ENCODE measurements around the gene ANKRD60. TPM values are rescaled to one million over a fixed set of nuclear protein-coding genes. Genes with fewer than 3 reads are reported as not detected.

The ANKRD60 gene
- total RNA-seq, 2 experiments from 2014 or later, result not detected

- no peaks in the 10 kb centered on the region for H3K9me3 Mint-ChIP-seq
- H3K27ac Mint-ChIP-seq, result no peak overlapping the region
- H3K4me1 Mint-ChIP-seq, result peaks cover 30% of the 10 kb centered on the region
- ChIA-PET CTCF (interaction anchor here (3.0 kb wide), 1 partner anchor 413 kb away, joined by 9 read pairs; the partner anchor contains the start of gene STX16), POLR2A (no interaction called here)
- H3K36me3 Mint-ChIP-seq (ENCODE audit: low read depth), result peaks cover 12% of the 10 kb centered on the region
- no peak for DNase-seq
- peaks cover 4% of the 10 kb centered on the region for H3K27me3 Mint-ChIP-seq
- no peak overlapping the region for H3K4me3 Mint-ChIP-seq
Measured at GRCh38 chr20:58239216-58239615, 10.8 kb upstream of the ANKRD60 start.

DNA sequence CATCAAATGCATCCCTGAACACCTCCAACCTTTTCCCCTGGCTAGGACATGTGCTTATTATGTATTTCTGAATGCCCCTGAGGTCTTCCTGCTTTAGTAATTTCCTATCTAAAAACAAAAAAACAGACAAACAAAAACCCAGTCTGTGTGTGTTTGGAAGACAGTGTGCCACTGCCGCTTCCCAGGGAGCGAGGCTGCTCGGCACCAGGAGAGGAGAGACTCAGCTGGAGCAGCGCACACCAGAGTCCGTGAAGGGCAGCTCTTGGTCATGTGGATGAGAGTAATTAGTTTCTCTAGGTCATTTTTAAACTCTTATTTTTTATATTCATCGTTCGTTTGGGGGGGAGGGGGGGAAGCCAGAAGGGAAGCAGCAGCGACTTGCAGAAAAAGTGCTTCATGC lies 10.0 kb upstream of the ANKRD60 start:
- no peak overlapping the region for H3K27ac Mint-ChIP-seq
- no peaks in the 10 kb centered on the region for H3K9me3 Mint-ChIP-seq
- POLR2A ChIA-PET, result no interaction called here
- no peak for DNase-seq
- H3K27me3 Mint-ChIP-seq, result peaks cover 4% of the 10 kb centered on the region
- no peak overlapping the region for H3K4me3 Mint-ChIP-seq
- peaks cover 12% of the 10 kb centered on the region for H3K36me3 Mint-ChIP-seq (ENCODE audit: low read depth)
- peaks cover 30% of the 10 kb centered on the region for H3K4me1 Mint-ChIP-seq
- CTCF ChIA-PET, result interaction anchor here (0.6 to 3.0 kb wide), 2 partner anchors 413 to 585 kb away, joined by 3 to 9 read pairs; partner anchors contain the start of gene STX16

DNA sequence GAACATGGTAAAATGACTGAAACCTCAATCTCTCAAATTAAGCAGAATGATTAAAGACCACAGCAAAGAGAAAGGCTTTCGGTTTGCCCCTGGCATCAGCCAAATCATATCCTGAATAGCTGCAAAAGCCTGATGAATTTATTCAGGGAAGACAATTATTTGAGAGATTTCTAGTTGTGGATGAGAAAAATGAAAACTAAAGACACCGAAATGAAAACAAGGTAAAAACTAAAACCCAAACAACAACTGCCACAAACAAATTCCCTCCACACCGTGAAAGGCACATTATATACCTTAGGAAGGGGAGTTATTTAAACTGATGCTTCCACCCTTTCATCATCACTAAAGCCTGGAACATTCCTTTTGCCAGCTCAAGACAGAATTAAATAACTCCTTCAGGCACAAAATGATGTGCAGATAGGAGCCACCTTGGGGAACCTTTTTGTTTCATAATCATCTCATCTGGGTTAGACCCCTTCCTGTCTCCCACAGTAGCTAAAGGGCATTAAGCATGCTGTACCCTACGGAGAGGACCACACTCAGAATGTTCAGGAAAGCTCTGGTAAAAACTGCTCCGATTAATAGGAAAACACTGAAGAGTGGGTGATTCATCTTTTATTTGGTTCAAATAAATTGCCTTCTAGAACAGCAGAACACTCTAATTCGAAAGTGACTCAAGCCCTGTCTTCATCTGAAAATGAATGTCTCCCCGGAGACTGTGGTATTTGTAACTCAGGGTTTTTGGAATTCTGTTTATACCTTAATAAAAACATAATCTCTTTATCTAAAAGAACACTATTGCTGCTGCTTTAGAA lies 9.1 kb upstream of the ANKRD60 start:
- peaks cover 30% of the 10 kb centered on the region for H3K4me1 Mint-ChIP-seq
- peaks cover 4% of the 10 kb centered on the region for H3K27me3 Mint-ChIP-seq
- ChIA-PET CTCF (interaction anchor here (0.7 to 3.0 kb wide), 12 partner anchors 8 to 422 kb away, joined by 3 to 10 read pairs (median 4); partner anchors contain the start of genes STX16 and VAPB), POLR2A (interaction anchor here (1.0 to 1.7 kb wide), 5 partner anchors 9 to 211 kb away, joined by 3 to 6 read pairs (median 4); partner anchors contain the start of genes RAB22A and VAPB)
- peaks cover 9% of the 10 kb centered on the region for H3K36me3 Mint-ChIP-seq (ENCODE audit: low read depth)
- no peaks in the 10 kb centered on the region for H3K9me3 Mint-ChIP-seq
- H3K4me3 Mint-ChIP-seq, result peak overlapping the region; percentile 79
- peak overlapping the region; percentile 63 for H3K27ac Mint-ChIP-seq
- no peak for DNase-seq

- Mint-ChIP-seq H3K36me3 (ENCODE audit: low read depth) (peaks cover 9% of the 10 kb centered on the region), H3K27ac (peak overlapping the region; percentile 63), H3K4me1 (peaks cover 30% of the 10 kb centered on the region), H3K9me3 (no peaks in the 10 kb centered on the region), H3K27me3 (peaks cover 4% of the 10 kb centered on the region), H3K4me3 (peak overlapping the region; percentile 79)
- ChIA-PET CTCF (interaction anchor here (0.6 to 3.0 kb wide), 11 partner anchors 9 to 602 kb away, joined by 3 to 10 read pairs (median 4); partner anchors contain the start of genes STX16 and VAPB), POLR2A (interaction anchor here (0.7 to 1.7 kb wide), 6 partner anchors 10 to 359 kb away, joined by 3 to 6 read pairs (median 4); partner anchors contain the start of genes RAB22A and VAPB)
- peak; percentile 84 for DNase-seq
Measured at GRCh38 chr20:58236612-58237317, 8.3 kb upstream of the ANKRD60 start.

DNA sequence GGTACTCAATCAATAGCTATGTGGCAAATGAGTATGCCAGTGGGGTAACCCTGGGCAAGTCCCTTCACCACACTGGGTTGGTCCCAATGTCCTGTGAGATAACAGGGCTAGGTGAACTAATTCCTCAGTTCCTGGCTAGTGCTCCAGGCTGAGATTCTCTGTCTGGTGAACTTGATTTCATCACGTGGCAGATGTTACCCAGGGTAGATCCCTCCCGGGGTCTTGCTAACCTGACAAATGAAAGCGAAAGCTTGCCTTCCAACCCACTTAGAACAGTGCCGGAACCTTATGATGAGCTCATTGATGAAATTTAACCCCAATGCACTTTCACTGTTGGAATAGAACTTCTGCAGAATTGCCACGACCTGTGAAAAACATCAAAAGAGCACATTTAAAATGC lies 6.6 kb upstream of the ANKRD60 start:
- peaks cover 30% of the 10 kb centered on the region for H3K4me1 Mint-ChIP-seq
- no peak for DNase-seq
- ChIA-PET POLR2A (interaction anchor here (0.9 to 1.1 kb wide), 2 partner anchors 66 to 616 kb away, joined by 3 to 4 read pairs; no protein-coding TSS in a partner anchor), CTCF (interaction anchor here (1.2 to 2.9 kb wide), 5 partner anchors 26 to 524 kb away, joined by 3 to 10 read pairs (median 9); no protein-coding TSS in a partner anchor)
- H3K27ac Mint-ChIP-seq, result no peak overlapping the region
- H3K4me3 Mint-ChIP-seq, result no peak overlapping the region
- H3K9me3 Mint-ChIP-seq, result no peaks in the 10 kb centered on the region
- H3K27me3 Mint-ChIP-seq, result peaks cover 11% of the 10 kb centered on the region
- peaks cover 11% of the 10 kb centered on the region for H3K36me3 Mint-ChIP-seq (ENCODE audit: low read depth)

- no peak overlapping the region for H3K4me3 Mint-ChIP-seq
- ChIA-PET POLR2A (interaction anchor here (1.1 kb wide), 1 partner anchor 65 kb away, joined by 3 read pairs; no protein-coding TSS in a partner anchor), CTCF (interaction anchor here (1.2 to 2.9 kb wide), 4 partner anchors 25 to 523 kb away, joined by 3 to 9 read pairs (median 6); no protein-coding TSS in a partner anchor)
- peaks cover 20% of the 10 kb centered on the region for H3K27me3 Mint-ChIP-seq
- H3K9me3 Mint-ChIP-seq, result no peaks in the 10 kb centered on the region
- H3K27ac Mint-ChIP-seq, result no peak overlapping the region
- peak; percentile 54 for DNase-seq
- H3K36me3 Mint-ChIP-seq (ENCODE audit: low read depth), result peaks cover 19% of the 10 kb centered on the region
- peaks cover 34% of the 10 kb centered on the region for H3K4me1 Mint-ChIP-seq
Measured at GRCh38 chr20:58233881-58234528, 5.6 kb upstream of the ANKRD60 start.

DNA sequence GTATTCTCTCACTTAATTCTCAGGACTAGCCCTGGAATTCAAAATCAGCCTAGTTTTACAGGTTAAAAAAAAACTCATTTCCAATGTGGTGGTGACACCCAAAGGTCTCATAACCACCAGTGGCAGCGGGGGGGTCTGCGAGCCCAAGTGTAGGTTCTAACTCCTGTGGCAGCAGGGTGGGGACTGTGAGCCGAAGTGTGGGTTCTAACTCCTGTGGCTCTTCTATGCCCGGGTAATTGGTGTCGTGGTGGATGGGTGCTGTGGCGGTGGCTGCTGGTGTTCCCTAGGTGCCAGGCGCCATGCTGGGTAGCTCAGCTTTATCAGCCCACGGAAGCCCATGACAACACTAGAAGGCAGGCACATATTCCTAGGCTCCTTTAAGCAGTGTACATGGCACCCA lies 4.9 kb upstream of the ANKRD60 start:
- no peak overlapping the region for H3K4me3 Mint-ChIP-seq
- POLR2A ChIA-PET, result no interaction called here

DNA sequence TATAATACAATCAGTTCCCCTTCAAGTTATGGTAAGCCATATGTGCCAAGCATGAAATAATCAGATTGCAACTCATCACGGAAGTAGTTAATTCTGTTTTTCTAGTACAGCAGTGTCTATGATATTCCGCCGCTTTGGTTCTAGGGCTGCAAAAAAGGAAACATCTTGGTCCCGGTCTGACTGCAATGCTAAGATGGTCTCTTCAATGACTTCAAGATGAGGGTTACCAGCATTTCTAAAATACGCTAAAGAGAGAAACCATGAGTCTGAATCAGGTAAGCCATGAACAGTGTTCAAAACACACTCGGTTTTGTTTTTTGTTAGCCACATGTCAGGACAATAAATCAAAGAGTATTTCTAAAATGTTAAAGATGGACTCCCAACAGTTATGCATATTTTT lies 3.2 kb upstream of the ANKRD60 start:
- peaks cover 39% of the 10 kb centered on the region for H3K27me3 Mint-ChIP-seq
- POLR2A ChIA-PET, result no interaction called here
- no peak overlapping the region for H3K27ac Mint-ChIP-seq

More for the DNA sequence above, 4.9 kb upstream of the ANKRD60 start:
- CTCF ChIA-PET, result no interaction called here
- no peaks in the 10 kb centered on the region for H3K9me3 Mint-ChIP-seq
- peaks cover 24% of the 10 kb centered on the region for H3K27me3 Mint-ChIP-seq
- peaks cover 37% of the 10 kb centered on the region for H3K4me1 Mint-ChIP-seq
- peak; percentile 14 for DNase-seq
- H3K27ac Mint-ChIP-seq, result no peak overlapping the region
- peaks cover 22% of the 10 kb centered on the region for H3K36me3 Mint-ChIP-seq (ENCODE audit: low read depth)

GRCh38 chr20:58229198-58229798 lies 845 bp upstream of the ANKRD60 start:
- no peak overlapping the region for H3K4me3 Mint-ChIP-seq
- no peaks in the 10 kb centered on the region for H3K9me3 Mint-ChIP-seq
- H3K27me3 Mint-ChIP-seq, result peaks cover 51% of the 10 kb centered on the region

More for the DNA sequence above, 3.2 kb upstream of the ANKRD60 start:
- Mint-ChIP-seq H3K36me3 (ENCODE audit: low read depth) (peaks cover 29% of the 10 kb centered on the region), H3K4me3 (no peak overlapping the region), H3K4me1 (peaks cover 22% of the 10 kb centered on the region), H3K9me3 (no peaks in the 10 kb centered on the region)
- no peak for DNase-seq
- CTCF ChIA-PET, result no interaction called here

DNA sequence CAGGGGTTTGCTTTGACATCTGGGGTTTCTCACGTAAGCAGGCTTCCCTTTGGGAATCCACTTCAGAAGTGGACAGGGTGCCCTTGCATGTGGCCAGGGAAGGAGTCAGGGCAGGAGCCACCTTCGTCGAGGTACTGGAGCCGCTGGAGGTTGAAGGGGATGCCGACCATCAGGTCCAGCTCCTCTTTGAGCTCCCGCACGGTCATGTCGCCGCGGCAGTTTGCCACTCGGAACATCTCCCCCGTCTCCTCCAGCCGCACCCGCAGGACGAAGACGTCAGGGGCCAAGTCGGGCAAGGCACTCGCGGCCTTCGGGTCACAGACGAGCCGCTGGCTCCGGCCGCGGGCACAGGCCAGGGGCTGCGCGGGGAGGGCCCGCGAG lies 360 bp downstream of the ANKRD60 start:
- Mint-ChIP-seq H3K9me3 (no peaks in the 10 kb centered on the region), H3K27me3 (peaks cover 53% of the 10 kb centered on the region), H3K4me3 (no peak overlapping the region), H3K36me3 (ENCODE audit: low read depth) (peaks cover 23% of the 10 kb centered on the region), H3K27ac (no peak overlapping the region), H3K4me1 (peaks cover 7% of the 10 kb centered on the region)
- CTCF ChIA-PET, result no interaction called here
- DNase-seq, result no peak
- POLR2A ChIA-PET, result no interaction called here

More at GRCh38 chr20:58229198-58229798, 845 bp upstream of the ANKRD60 start:
- no peak for DNase-seq
- Mint-ChIP-seq H3K4me1 (peaks cover 7% of the 10 kb centered on the region), H3K36me3 (ENCODE audit: low read depth) (peaks cover 27% of the 10 kb centered on the region), H3K27ac (no peak overlapping the region)
- ChIA-PET CTCF (interaction anchor here (1.1 kb wide), 1 partner anchor 250 kb away, joined by 7 read pairs; no protein-coding TSS in a partner anchor), POLR2A (no interaction called here)

DNA sequence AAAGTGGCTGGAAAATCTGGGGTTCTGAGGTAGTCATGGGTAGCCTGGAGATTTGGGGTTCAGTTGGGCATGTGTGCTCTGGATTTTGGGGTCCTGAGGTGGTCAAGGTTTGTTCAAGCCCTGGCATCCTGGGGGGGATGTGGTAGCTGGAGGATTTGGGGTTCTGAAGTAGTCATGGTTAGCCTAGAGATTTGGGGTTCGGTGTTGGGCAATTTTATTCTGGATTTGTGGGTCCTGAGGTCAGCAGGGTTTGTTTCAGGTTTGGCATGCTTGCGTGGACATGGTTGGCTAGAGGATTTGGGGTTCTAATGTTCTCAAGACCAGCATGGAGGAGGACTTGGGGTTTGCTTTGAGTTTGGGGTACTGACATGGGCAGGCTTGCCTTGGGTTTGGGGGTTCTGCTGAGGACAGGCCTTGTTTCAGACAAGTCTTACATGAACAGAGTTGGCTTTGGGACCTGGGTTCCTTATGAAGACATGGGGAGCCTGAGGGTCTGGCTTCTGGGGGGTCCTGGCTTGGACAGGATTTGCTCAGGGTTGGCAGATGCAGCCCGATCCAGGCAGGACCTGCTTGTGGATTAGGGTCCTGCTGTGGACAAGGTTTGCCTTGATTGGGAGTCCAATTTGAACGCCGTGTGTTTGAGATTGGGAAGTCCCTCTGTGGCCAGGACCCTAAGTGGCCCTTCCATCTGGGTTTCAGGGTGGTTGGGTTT lies 906 bp downstream of the ANKRD60 start:
- peaks cover 7% of the 10 kb centered on the region for H3K4me1 Mint-ChIP-seq
- ChIA-PET CTCF (no interaction called here), POLR2A (no interaction called here)
- H3K36me3 Mint-ChIP-seq (ENCODE audit: low read depth), result peaks cover 23% of the 10 kb centered on the region
- H3K9me3 Mint-ChIP-seq, result no peaks in the 10 kb centered on the region
- no peak overlapping the region for H3K4me3 Mint-ChIP-seq
- H3K27me3 Mint-ChIP-seq, result peaks cover 57% of the 10 kb centered on the region
- no peak overlapping the region for H3K27ac Mint-ChIP-seq
- DNase-seq, result no peak

Measured in activated CD4-positive, alpha-beta memory T cell treated with anti-CD3 and anti-CD28 coated beads, Interleukin-2, amount 10 ng/mL, durations not matched to agents 7 days and 5 days (primary cell).